ENCODE results near the gene SEMA4D. TPM values are rescaled to one million over a fixed set of nuclear protein-coding genes. Genes with fewer than 3 reads are reported as not detected.

SEMA4D gene
- total RNA-seq, 1 experiment from 2014 or later: 23.3 TPM

GRCh38 chr9:89457376-89457855 is 40.5 kb downstream of the SEMA4D start:
- no peak for DNase-seq
- Mint-ChIP-seq H3K36me3 (ENCODE audit: insufficient read depth, unreplicated experiment) (no peaks in the 10 kb centered on the region), H3K4me3 (ENCODE audit: low read depth, unreplicated experiment) (no peak overlapping the region), H3K27ac (ENCODE audit: unreplicated experiment) (no peak overlapping the region), H3K9me3 (ENCODE audit: low read depth, unreplicated experiment) (no peaks in the 10 kb centered on the region), H3K4me1 (ENCODE audit: low read depth, unreplicated experiment) (no peaks in the 10 kb centered on the region), H3K27me3 (ENCODE audit: unreplicated experiment) (no peaks in the 10 kb centered on the region)
- intact Hi-C loops (cut with micrococcal nuclease; ENCODE audit: unreplicated experiment): no loop called here
- no peak for TF ChIP-seq CTCF (IDR thresholded peaks at IDR 0.05; ENCODE audit: unreplicated experiment)
- no TSS peak for BruUV-seq (replicated peaks)
- CTCF ChIA-PET: no interaction called here

- H3K27ac Mint-ChIP-seq (ENCODE audit: unreplicated experiment): no peak overlapping the region
Observed at GRCh38 chr9:89455356-89455824, 42.5 kb downstream of the SEMA4D start.

GRCh38 chr9:89454498-89455355 is 43.2 kb downstream of the SEMA4D start:
- no peak for TF ChIP-seq CTCF (IDR thresholded peaks at IDR 0.05; ENCODE audit: unreplicated experiment)
- BruUV-seq (replicated peaks): no TSS peak
- CTCF ChIA-PET: no interaction called here
- Mint-ChIP-seq H3K27ac (ENCODE audit: unreplicated experiment) (no peak overlapping the region), H3K4me3 (ENCODE audit: low read depth, unreplicated experiment) (no peak overlapping the region), H3K4me1 (ENCODE audit: low read depth, unreplicated experiment) (no peaks in the 10 kb centered on the region), H3K36me3 (ENCODE audit: insufficient read depth, unreplicated experiment) (no peaks in the 10 kb centered on the region), H3K27me3 (ENCODE audit: unreplicated experiment) (no peaks in the 10 kb centered on the region), H3K9me3 (ENCODE audit: low read depth, unreplicated experiment) (no peaks in the 10 kb centered on the region)
- no peak for DNase-seq
- intact Hi-C loops (cut with micrococcal nuclease; ENCODE audit: unreplicated experiment): no loop called here

More at GRCh38 chr9:89455356-89455824, 42.5 kb downstream of the SEMA4D start:
- no TSS peak for BruUV-seq (replicated peaks)
- Mint-ChIP-seq H3K4me3 (ENCODE audit: low read depth, unreplicated experiment) (no peak overlapping the region), H3K4me1 (ENCODE audit: low read depth, unreplicated experiment) (no peaks in the 10 kb centered on the region), H3K9me3 (ENCODE audit: low read depth, unreplicated experiment) (no peaks in the 10 kb centered on the region), H3K36me3 (ENCODE audit: insufficient read depth, unreplicated experiment) (no peaks in the 10 kb centered on the region), H3K27me3 (ENCODE audit: unreplicated experiment) (no peaks in the 10 kb centered on the region)
- CTCF ChIA-PET: no interaction called here
- TF ChIP-seq CTCF (IDR thresholded peaks at IDR 0.05; ENCODE audit: unreplicated experiment): no peak
- no peak for DNase-seq
- intact Hi-C loops (cut with micrococcal nuclease; ENCODE audit: unreplicated experiment): no loop called here

- Mint-ChIP-seq H3K9me3 (ENCODE audit: low read depth, unreplicated experiment) (no peaks in the 10 kb centered on the region), H3K4me3 (ENCODE audit: low read depth, unreplicated experiment) (no peak overlapping the region), H3K27ac (ENCODE audit: unreplicated experiment) (no peak overlapping the region), H3K36me3 (ENCODE audit: insufficient read depth, unreplicated experiment) (no peaks in the 10 kb centered on the region), H3K27me3 (ENCODE audit: unreplicated experiment) (no peaks in the 10 kb centered on the region), H3K4me1 (ENCODE audit: low read depth, unreplicated experiment) (no peaks in the 10 kb centered on the region)
- intact Hi-C loops (cut with micrococcal nuclease; ENCODE audit: unreplicated experiment): no loop called here
- no peak for DNase-seq
- BruUV-seq (replicated peaks): no TSS peak
- CTCF ChIA-PET: interaction anchor here (0.7 kb wide), 1 partner anchor 567 kb away, joined by 3 read pairs; no protein-coding TSS in a partner anchor
- TF ChIP-seq CTCF (IDR thresholded peaks at IDR 0.05; ENCODE audit: unreplicated experiment): no peak
Observed at GRCh38 chr9:89453452-89453851, 44.5 kb downstream of the SEMA4D start.

Measured in Calu3 (cell line).